Astrocyte (in vitro differentiated cells and primary cell): Measurements from ENCODE around the gene FGF2.

Experiments
- EZH2 ChIP-seq: IDR thresholded peaks from 2 replicates; pipeline ENCODE4 v1.6.1; 2012; ENCODE audit warnings: mild to moderate bottlenecking, low read length, inconsistent platforms; ENCODE audit not compliant: insufficient read depth
- TF ChIP-seq, protein P1 (sequence below): IDR thresholded peaks from 2 replicates; pipeline ENCODE4 v1.5.1; 2011; ENCODE audit warnings: low read depth, mild to moderate bottlenecking, inconsistent platforms, low read length, moderate library complexity; ENCODE audit not compliant: insufficient read depth

- TF ChIP-seq, protein P1, sequence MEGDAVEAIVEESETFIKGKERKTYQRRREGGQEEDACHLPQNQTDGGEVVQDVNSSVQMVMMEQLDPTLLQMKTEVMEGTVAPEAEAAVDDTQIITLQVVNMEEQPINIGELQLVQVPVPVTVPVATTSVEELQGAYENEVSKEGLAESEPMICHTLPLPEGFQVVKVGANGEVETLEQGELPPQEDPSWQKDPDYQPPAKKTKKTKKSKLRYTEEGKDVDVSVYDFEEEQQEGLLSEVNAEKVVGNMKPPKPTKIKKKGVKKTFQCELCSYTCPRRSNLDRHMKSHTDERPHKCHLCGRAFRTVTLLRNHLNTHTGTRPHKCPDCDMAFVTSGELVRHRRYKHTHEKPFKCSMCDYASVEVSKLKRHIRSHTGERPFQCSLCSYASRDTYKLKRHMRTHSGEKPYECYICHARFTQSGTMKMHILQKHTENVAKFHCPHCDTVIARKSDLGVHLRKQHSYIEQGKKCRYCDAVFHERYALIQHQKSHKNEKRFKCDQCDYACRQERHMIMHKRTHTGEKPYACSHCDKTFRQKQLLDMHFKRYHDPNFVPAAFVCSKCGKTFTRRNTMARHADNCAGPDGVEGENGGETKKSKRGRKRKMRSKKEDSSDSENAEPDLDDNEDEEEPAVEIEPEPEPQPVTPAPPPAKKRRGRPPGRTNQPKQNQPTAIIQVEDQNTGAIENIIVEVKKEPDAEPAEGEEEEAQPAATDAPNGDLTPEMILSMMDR: no peak
- no peak for TF ChIP-seq EZH2
Observed at GRCh38 chr4:122776916-122777315, 49.7 kb upstream of the FGF2 start.
